GM18508 (cell line): ENCODE results near the gene ZNF407.

Experiments
- ATAC-seq: cut with Tn5 transposase; IDR thresholded peaks from one replicate; pipeline ENCODE4 v1.9.1; 2021; ENCODE audit warnings: moderate number of reproducible peaks; ENCODE audit not compliant: insufficient read depth, unreplicated experiment

Gene ZNF407

GRCh38 chr18:75054611-75055010 is 456.9 kb downstream of the ZNF407 start:
- ATAC-seq, result no peak

GRCh38 chr18:75057169-75057960 is 459.7 kb downstream of the ZNF407 start:
- no peak for ATAC-seq

GRCh38 chr18:75060185-75060584 is 462.5 kb downstream of the ZNF407 start:
- ATAC-seq, result no peak

- ATAC-seq, result no peak
These were observed 464.7 kb downstream of the ZNF407 start for GRCh38 chr18:75062297-75062886.

GRCh38 chr18:75063196-75063595 is 465.5 kb downstream of the ZNF407 start:
- no peak for ATAC-seq

GRCh38 chr18:75063615-75064512 is 466.2 kb downstream of the ZNF407 start:
- no peak for ATAC-seq

- ATAC-seq, result no peak
These were observed 466.8 kb downstream of the ZNF407 start for GRCh38 chr18:75064513-75064905.

- no peak for ATAC-seq
These were observed 467.8 kb downstream of the ZNF407 start for GRCh38 chr18:75065251-75066000.

GRCh38 chr18:75066021-75066880 is 468.6 kb downstream of the ZNF407 start:
- ATAC-seq, result no peak

- ATAC-seq, result no peak
These were observed 469.3 kb downstream of the ZNF407 start for GRCh38 chr18:75066936-75067335.

GRCh38 chr18:75067996-75068645 is 470.5 kb downstream of the ZNF407 start:
- no peak for ATAC-seq

- no peak for ATAC-seq
These were observed 471.2 kb downstream of the ZNF407 start for GRCh38 chr18:75068682-75069435.

GRCh38 chr18:75070235-75070624 is 472.6 kb downstream of the ZNF407 start:
- no peak for ATAC-seq

GRCh38 chr18:75070625-75071483 is 473.2 kb downstream of the ZNF407 start:
- ATAC-seq, result peak; percentile 71

GRCh38 chr18:75071484-75071785 is 473.8 kb downstream of the ZNF407 start:
- no peak for ATAC-seq

- no peak for ATAC-seq
These were observed 474.4 kb downstream of the ZNF407 start for GRCh38 chr18:75071866-75072671.
